D341Med (cell line): Measurements from ENCODE around the gene DYDC2.

ENCODE experiments used
- DNase-seq: peaks from one replicate; pipeline ENCODE4 v3.0.0; 2012; ENCODE audit warnings: low spot score

DYDC2 gene

DNA sequence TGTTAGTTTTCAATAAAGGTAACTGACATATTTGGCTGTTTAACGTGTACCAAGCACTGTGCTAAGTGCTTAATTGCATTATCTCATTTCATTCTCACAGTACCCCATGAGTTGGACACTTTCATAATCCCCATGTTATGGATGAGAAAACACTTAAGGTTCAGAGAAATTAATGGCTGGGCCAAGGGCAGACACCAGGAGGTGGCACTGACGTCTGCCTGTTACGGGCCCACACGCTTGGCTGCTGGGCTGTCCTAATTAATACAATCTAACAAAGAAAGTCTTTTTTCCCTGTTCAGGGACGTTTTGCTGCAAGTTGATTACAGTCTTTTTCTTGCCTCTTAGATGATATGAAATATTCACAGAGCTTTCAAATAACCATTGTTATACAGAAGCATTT, 16.1 kb downstream of the DYDC2 start:
- no peak for DNase-seq

DNA sequence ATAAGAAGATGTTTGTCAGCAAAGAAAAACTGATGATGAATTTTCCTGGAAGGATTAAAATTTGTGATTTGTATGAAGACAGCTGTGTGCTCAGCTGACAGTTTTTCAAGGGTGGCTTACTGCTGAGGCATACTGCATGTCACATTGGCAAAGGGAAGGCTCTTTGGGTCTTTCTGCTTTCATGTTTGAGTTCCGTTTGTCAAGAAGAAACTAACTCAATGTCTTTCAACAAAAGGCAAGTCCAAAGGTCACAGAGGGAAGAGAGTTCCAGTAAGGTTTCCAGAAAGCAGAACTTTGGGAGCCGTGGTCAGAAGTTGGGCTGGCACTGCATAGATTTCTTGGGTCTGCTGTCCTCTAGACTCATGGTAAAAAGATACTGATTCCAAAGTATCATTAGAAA, 16.9 kb downstream of the DYDC2 start:
- no peak for DNase-seq

DNA sequence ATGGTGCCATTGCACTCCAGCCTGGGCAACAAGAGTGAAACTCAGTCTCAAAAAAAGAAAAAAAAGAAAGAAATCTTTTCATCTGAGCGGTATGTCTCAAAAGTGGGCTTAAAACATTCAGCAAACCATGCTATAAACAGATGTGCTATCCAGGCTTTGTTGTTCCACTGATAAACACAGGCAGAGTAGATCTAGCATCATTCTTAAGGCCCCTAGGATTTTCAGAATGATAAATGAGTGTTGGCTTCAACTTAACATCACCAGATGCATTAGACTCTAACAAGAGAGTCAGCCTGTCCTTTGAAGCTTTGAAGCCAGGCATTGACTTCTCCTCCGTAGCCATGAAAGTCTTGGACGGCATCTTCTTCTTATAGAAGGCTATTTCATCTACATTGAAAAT, 23.1 kb downstream of the DYDC2 start:
- DNase-seq: no peak

DNA sequence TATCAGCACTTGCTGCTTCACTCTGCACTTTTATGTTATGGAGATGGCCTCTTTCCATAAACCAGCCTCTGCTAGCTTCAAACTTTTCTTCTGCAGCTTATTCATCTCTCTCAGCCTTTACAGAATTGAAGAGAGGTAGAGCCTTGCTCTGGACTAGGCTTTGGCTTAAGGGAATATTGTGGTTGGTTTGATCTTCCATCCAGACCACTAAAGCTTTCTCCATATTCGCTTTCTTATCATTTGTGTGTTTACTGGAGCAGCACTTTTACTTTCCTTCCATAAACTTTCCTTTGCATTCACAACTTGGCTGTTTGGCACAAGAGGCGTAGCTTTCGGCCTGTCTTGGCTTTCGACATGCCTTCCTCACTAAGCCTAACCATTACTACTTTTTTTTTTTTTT, 23.6 kb downstream of the DYDC2 start:
- no peak for DNase-seq

DNA sequence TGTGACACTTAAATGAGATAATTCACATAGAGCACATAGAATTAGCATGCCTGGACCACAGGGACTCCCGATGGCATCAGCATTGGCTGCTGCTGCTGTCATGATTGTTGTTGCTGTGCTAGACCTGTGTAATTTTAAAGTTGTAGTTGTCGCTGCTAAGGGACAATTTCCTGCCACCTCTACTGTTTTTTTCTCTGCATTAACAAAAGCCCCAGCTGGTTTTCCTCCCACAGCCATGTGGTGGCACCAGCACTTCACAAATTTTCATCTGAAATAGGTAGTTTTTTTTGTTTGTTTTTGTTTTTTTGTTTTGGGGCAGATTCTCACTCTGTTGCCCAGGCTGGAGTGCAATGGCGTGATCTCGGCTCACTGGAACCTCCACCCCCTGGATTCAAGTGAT, 26.4 kb downstream of the DYDC2 start:
- DNase-seq: peak; percentile 53

DNA sequence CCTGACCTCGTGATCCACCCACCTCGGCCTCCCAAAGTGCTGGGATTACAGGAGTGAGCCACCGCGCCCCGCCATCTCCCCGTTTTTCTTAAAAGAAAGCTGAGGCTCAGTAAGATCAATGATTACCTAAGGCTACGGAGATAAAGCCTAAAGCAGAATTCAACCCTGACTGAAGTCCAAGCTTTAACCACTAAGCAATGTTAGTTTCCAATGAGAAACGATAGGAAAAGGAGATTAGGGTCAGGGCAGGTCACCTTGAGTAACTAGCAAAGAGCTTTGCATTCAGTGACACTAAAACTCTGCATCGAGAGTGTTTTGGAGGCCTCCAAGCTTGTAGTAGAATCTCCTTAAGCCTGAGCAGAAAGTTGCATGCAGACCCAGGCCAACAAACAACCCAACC, 34.2 kb downstream of the DYDC2 start:
- DNase-seq: no peak

DNA sequence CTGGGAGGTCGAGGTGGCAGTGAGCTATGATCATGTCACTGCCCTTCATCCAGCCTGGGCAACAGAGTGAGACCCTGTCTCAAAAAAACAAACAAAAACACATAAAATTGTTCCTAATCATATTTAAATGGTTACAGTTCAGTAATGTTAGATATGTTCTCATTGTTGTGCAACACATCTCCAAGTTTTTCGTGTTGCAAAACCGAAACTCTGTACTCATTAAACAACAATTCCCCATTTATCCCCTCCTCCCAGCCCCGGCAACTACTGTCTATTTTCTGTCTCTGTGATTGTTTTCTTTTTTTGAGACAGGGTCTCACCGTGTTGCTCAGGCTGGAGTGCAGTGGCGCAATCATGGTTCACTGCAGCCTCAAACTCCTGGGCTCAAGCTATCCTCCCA, 35.7 kb downstream of the DYDC2 start:
- DNase-seq: no peak

DNA sequence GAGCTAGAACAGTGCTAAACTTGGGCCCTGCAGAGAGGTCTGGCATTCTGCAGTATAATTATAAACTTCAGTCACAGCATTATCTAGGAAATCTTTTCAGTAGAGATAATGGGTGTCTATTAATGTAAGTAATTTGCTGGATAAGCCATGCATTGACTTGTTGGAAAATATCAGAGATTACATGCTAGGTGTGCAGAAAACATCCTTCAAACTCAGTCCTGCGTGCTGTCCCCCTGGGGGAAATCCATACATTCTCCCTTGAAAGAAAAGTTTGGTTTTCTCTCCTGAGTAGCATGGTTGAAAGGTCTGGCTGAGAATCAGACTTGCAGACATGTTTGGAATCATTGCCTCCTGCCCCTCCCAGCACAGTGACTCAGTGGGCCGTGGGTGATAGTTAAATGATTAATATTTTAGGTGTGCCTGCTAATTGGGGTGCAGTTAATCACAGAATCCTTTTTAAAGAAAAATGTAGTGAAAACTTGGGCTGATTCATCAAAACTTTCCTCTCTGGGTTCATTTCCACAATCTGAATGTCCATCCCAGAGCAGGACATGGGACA, 37.9 kb downstream of the DYDC2 start:
- no peak for DNase-seq

DNA sequence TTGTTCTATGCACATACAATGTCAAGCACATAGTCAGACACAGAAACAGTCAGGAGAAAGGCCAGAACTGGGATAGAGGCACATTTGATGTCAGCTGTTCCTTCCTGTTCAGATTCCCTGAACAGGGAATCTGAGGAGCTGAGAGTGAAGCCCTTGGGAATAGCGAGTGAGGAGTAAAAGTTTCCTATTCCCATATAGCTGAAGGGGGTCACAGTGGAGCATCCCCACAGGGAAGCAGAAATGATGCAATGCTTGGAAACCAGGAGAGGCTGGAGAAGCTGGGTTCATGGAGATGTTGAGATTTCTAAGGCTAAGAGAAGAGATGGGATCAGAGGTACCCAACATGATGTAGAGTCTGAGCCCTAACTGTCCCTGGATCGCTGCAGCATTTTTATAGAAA, 40.4 kb downstream of the DYDC2 start:
- no peak for DNase-seq

DNA sequence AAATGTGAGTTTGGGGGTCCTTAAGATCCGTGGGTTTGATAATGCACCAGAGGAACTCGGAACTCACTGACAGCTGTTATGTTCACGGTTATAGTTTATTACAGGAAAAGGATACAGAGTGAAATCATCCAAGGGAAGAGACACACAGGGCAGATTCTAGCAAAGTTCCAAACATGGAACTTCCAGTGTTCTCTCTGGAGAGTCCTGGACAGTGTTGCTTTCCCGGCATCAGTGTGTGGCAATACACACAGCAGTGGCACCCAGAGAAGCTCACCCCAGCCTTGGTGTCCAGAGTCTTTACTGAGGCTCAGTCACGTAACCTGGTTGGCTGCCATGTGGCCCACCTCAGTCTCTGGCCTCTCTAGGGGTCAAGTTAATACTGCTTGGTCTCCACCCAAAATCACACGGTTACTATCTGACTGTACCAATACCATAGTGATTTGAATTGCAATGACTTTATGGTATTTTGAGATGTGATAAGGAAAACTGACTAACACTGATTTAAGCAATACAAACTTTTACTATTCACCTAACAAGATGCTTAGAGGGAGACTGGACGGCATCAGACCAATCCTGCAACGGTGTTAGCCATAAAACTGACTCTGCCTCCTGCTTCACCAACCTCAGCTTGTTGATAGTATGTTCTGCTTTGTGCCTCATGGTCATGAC, 43.7 kb downstream of the DYDC2 start:
- DNase-seq: no peak

DNA sequence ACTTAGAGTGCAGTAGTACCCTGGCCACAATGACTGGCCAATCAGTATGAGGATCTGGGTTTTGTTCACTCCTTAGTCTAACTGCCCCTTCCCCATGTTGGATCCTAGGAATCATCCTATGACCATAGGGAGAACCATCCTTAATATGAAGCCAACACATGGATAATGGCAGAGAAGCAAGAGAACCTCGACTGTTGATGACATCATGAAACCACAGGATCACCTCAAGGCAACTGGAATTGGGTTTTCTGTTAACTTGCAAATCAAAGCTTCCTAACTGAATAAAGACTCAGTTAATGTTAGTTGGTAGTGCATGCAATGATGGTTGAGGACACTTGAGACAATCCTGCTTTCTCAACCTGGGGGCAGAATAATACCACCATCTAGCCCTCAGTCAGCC, 48.5 kb downstream of the DYDC2 start:
- DNase-seq: no peak

DNA sequence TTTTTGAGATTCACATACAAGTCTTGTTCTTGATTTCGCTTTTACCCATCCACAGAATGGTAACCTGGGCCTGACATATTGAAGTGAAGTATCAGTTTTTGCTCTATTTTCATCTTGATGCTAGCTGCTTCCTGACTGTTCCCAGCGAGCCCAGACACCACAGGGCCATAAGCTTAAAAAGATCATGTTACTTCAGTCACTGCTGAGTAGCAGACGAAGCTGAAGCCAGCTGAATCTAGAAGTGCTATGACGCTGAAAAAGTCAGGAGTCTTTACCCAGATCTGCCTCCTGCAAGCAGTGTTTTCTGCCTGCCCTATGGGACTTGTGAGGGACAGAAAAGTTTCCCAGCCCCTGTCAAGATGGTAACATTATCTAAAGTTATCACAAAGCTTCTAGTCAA, 49.0 kb downstream of the DYDC2 start:
- no peak for DNase-seq

DNA sequence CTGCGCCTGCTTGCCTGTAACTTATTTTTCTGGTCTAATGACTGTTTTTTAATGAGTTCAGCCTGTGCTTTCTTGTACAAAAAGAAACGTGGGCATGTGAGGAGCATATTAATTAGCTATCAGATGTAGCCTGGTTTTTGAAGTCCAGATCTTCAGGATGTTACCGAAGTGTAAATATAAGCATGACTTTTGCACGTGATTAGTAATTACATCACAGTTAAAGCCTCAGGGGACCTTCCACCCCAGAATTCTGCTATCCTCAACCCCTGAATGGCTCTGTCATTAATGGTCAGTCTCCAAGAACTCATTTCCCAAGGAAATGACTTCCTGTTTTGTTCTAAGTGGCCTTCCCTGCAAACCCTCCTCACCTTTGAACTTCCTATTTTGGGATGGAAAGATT, 49.6 kb downstream of the DYDC2 start:
- DNase-seq: no peak

DNA sequence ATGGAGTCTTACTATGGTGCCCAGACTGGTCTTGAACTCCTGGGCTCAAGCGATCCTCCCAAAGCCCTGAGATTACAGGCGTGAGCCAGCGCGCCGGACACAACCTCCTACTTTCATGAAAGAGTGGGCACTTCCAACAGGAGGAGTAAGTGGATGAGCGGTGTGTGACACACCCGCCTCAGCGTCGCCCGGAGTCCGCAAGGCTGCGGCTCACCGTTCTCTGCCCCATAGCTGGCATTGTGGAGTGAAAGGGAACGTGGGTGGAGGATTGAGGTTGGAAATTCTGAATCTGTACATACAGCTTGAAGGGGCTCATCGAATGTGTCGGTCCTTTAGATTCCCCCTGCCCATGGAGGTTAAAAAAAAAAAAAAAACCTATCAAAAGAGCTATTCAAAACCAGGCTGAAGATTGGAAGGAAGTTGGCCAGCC, 51.2 kb downstream of the DYDC2 start:
- no peak for DNase-seq

DNA sequence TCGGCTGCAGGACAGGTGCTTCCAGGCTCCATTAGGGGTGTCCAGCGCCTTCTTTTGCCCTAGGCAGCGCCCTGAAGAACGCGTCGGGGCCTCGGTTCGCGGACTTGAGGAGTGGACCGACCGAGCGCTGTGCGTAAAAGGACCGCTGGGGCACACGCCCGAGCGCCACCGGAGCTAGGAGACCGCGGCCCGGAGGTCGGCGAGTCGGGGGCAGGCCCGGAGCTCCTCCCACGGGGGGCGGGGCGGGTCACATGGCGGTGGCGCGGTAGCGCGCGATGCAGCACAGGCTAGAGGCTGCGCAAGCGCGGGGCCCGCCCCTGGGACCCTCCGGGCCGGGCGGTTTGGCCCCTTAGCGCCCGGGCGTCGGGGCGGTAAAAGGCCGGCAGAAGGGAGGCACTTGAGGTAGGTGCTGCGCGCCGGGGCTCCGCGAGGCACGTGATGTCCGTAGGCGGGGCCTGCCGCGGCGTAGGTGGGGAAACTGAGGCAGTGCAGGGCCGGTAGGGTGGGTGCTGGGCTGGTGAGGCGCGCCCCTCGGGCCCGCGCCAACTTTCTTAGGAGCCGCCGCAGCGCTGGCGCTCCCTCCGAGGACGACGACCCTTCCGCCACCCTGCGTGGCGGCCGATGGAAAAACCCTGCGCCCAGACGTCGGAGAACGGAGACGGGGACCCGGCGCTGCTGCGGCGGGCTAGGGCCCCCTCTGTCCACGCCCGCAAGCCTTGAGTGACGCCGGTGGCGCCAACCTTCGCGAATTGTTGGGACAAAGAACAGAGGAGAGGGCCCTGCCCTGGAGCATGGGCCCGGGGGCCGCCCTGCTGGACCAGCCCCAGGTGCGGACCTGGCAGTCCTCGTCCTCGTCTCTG, 51.9 kb downstream of the DYDC2 start, which contains the start of gene PRXL2A:
Gene PRXL2A (plus strand): TSS at position 310 of the 860 bp plus-strand sequence. CDS start 11,917 bp downstream, outside the sequence.
- peak; percentile 92 for DNase-seq

DNA sequence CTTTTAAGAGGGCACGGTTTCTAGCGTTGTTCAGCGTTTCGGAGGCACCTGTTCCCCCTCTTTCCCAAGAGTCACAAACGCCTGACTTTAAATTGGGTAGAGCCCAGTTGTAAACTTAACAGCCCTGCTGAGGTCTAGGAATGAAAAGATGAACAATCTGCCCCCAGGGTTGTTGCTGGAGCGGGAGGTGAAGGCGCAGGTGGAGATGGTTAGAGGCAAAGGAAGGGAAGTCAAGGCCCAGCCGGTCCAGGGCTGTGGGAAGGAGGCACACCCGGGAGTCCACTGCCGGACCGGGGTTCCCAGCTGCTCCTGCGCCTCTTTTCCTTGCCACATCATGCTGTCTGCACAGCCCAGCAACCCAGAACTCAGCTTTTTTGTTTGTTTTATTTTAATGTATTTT, 52.5 kb downstream of the DYDC2 start:
- DNase-seq: no peak

DNA sequence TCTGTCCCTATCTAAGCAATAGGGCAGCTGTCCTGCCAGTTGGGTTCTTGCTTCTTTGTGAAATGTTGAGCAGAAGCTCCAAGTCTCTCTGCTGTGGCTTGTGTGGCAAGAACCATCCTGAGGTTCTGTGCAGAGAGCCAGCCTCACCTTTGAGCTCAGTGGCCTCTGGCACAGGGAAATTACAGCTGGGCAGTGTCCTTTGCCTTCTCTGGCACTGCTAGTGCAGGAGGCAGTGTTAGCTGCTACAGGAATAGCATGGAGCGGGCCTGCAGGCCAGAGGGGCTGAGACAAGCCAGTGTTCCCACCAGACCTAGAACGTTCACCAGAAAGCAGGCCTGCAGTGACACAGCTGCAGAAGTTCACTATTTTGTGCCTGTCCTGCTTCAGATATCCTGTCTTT, 53.5 kb downstream of the DYDC2 start:
- no peak for DNase-seq

DNA sequence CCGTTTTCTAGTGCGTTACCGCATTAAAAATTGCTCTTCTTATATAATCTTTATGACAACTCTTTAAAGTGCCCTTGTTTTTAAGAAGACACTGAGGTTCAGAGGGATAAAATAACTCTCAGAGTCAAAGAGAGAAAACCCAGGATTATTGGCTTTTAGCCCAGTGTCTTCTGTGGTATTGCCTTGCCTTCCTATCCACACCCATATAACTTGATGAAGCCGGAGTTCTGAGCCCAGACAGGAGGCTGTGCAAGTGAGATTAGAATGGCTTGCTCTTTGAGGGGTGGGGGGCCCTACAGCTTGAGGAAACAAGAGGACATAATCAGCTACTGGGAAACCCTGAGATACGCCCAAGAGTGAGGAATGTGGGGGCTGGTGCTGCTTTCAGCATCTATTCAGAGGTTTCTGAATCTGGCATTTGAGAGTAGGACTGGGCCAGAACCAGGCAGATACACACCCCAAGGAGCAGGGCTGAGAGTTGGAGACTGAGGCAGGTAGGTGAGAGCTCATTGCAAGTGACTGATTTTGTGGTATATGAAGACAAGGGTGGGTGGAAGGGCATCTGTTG, 54.1 kb downstream of the DYDC2 start:
- no peak for DNase-seq

DNA sequence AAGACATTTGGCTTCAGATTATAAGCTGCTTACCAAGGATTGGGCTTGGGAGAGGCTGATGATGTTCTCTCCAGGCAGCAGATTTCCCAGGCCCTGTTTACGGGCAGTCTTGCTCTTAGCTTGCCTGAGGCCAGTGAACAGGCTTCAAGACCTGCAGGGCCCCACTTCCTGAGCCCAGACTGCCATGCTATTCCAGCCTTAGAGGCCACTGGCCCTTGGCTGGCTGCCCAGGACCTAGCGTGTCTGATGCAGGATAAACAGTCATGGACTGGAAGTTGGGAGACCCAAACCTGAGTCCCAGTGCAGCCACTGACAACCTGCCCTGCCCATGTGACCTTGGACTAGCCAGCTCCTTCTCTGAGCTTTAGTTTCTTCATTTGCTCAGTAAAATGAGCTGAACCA, 54.7 kb downstream of the DYDC2 start:
- DNase-seq: no peak

DNA sequence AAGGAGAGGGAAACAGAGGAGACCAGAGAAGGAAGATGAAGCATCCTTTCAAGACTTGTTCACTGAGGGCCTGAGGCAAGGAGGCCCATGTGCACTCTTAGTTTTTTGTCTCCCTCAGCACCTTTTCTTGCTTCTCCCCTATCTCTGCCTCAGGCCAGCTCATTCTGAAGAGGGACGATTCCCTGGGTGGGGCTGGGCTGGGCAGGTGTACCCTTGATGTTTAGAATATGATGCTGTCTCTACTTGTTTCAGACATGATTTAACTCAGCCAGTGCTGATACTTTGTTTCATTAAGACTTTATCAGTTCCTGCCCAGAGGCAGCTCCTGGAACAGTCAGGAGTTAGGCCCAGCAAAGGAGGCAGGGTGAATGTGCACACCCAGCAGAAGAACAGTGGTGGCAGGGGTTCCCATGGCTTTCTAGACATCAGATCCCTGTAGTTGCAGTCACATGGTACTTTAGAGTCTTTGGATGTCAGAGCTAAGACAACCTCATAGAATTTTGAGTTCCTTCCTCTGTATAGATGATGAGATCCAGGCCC, 55.2 kb downstream of the DYDC2 start:
- no peak for DNase-seq

DNA sequence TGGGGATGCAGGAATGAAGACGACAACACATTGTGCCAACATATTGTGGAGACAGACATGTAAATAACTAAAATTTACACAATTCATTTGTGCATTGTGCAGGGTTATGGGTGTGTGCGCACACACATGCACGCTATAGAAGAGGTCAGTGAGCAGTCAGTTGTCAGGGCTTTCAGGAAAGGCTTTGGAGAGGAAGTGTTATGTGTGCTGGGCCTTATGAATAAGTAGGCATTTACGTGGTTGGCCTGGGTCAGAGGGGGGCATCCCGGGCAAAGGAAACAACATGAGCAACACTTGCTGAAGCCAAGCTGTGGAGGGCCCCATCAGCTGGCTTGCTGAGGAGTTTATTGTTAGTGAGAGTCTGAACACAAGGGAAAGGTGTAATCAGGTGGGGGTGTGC, 55.9 kb downstream of the DYDC2 start:
- no peak for DNase-seq

DNA sequence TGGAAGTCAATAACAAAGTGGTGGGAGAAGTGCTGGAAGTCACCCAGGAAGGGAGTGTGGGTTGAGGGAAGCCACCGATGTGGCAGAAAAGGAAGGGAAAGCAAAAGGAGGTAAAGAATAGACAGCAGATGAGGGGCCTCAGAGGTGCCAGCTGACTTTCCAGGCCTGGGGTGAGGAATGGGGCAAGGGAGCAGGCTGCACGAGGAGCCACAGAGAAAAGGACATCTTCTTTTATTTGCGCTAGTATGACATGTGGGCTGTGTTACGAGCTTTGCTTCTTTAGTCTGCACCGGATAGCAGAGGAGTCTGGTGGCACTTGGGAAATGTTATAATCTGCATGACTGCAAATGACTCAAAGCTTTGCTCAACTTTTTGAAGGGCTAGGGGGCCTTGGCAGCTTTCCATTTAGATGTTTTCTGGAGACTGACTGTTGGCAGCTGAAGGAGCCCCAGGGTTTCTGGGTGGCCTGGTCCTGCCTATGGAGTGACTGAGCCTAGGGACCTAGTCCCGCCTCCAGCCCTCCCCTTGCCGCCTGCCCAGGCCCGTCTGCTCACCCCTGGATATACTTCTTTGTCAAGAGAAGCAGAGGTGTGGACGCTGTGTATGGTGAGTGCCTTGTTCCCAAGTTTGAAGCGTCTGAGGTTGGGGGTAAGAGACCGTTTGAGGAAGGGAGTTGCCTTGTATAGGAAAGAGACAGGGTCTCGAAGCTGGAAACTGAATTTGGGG, 56.9 kb downstream of the DYDC2 start:
- peak; percentile 34 for DNase-seq
